Measurements from ENCODE around the gene FAM124A. TPM values are rescaled to one million over a fixed set of nuclear protein-coding genes. Genes with fewer than 3 reads are reported as not detected.

FAM124A gene
- total and polyA plus RNA-seq, 2 donors from 2014 or later, result 3.5 to 7.7 TPM

- H3K4me1 ChIP-seq (ENCODE audit: control insufficient read depth in 2 of 3, insufficient read depth in 2 of 3, low read depth in 1 of 3, low read length in 3 of 3), result peaks cover 0 to 14% (median 10%) of the 10 kb centered on the region in 3 donors
- FAIRE-seq (no peak), DNase-seq (peak in 4 of 5 donors; percentile 24 to 60 (median 50))
- H3K9me3 ChIP-seq (ENCODE audit: control insufficient read depth in 2 of 3, insufficient read depth in 1 of 3, low read length in 3 of 3), result no peaks in the 10 kb centered on the region
- no peak overlapping the region for H3K9ac ChIP-seq (ENCODE audit: low read length in 3 of 3)
- no peaks in the 10 kb centered on the region for H3K27me3 ChIP-seq (ENCODE audit: control insufficient read depth, insufficient read depth, low read length)
- TF ChIP-seq CTCF (IDR thresholded peaks at IDR 0.05; ENCODE audit: borderline replicate concordance, extremely low read depth, insufficient read depth), result no peak
- H3K36me3 ChIP-seq (ENCODE audit: control insufficient read depth in 2 of 3, insufficient read depth in 3 of 3, low read length in 3 of 3), result no peaks in the 10 kb centered on the region
- H3K27ac ChIP-seq (ENCODE audit: low read depth in 2 of 2, low read length in 2 of 2), result peak overlapping the region in 1 of 2 donors; percentile 71
- intact Hi-C loops (cut with DNase I), result no loop called here
- no peak overlapping the region for H3K4me3 ChIP-seq (ENCODE audit: low read length in 3 of 3)
These were observed 23.8 kb downstream of the FAM124A start for GRCh38 chr13:51246025-51246417.

GRCh38 chr13:51246418-51247277, 24.4 kb downstream of the FAM124A start:
- peak; percentile 76 to 89 (median 82) for DNase-seq
- intact Hi-C loops (cut with DNase I), result no loop called here
- Histone ChIP-seq H3K4me1 (ENCODE audit: control insufficient read depth in 2 of 3, insufficient read depth in 2 of 3, low read depth in 1 of 3, low read length in 3 of 3) (peaks cover 0 to 14% (median 10%) of the 10 kb centered on the region in 3 donors), H3K9me3 (ENCODE audit: control insufficient read depth in 2 of 3, insufficient read depth in 1 of 3, low read length in 3 of 3) (no peaks in the 10 kb centered on the region), H3K27ac (ENCODE audit: low read depth in 2 of 2, low read length in 2 of 2) (peak overlapping the region in 1 of 2 donors; percentile 71), H3K36me3 (ENCODE audit: control insufficient read depth in 2 of 3, insufficient read depth in 3 of 3, low read length in 3 of 3) (peaks cover 0 to under 1% (median 0%) of the 10 kb centered on the region in 3 donors), H3K4me3 (ENCODE audit: low read length in 3 of 3) (peak overlapping the region in 2 of 3 donors; percentile 7 to 28), H3K27me3 (ENCODE audit: control insufficient read depth, insufficient read depth, low read length) (no peaks in the 10 kb centered on the region), H3K9ac (ENCODE audit: low read length in 3 of 3) (no peak overlapping the region)
- FAIRE-seq, result no peak
- TF ChIP-seq CTCF (IDR thresholded peaks at IDR 0.05; ENCODE audit: borderline replicate concordance, extremely low read depth, insufficient read depth), result no peak

GRCh38 chr13:51249255-51249654, 27.1 kb downstream of the FAM124A start:
- no peak overlapping the region for H3K27ac ChIP-seq (ENCODE audit: low read depth in 2 of 2, low read length in 2 of 2)
- H3K4me1 ChIP-seq (ENCODE audit: control insufficient read depth in 2 of 3, insufficient read depth in 2 of 3, low read depth in 1 of 3, low read length in 3 of 3), result peaks cover 0 to 14% (median 10%) of the 10 kb centered on the region in 3 donors
- H3K27me3 ChIP-seq (ENCODE audit: control insufficient read depth, insufficient read depth, low read length), result no peaks in the 10 kb centered on the region
- no peak overlapping the region for H3K9ac ChIP-seq (ENCODE audit: low read length in 3 of 3)
- H3K4me3 ChIP-seq (ENCODE audit: low read length in 3 of 3), result no peak overlapping the region
- intact Hi-C loops (cut with DNase I), result no loop called here
- no peaks in the 10 kb centered on the region for H3K9me3 ChIP-seq (ENCODE audit: control insufficient read depth in 2 of 3, insufficient read depth in 1 of 3, low read length in 3 of 3)
- peaks cover 0 to 7% (median 0%) of the 10 kb centered on the region in 3 donors for H3K36me3 ChIP-seq (ENCODE audit: control insufficient read depth in 2 of 3, insufficient read depth in 3 of 3, low read length in 3 of 3)
- DNase-seq (no peak), FAIRE-seq (no peak)
- no peak for TF ChIP-seq CTCF (IDR thresholded peaks at IDR 0.05; ENCODE audit: borderline replicate concordance, extremely low read depth, insufficient read depth)

Measured in kidney (tissue), 14 donors.